ENCODE results near the gene TBC1D13. TPM values are rescaled to one million over a fixed set of nuclear protein-coding genes. Genes with fewer than 3 reads are reported as not detected.

The TBC1D13 gene
- total and polyA plus RNA-seq, 10 of the 15 experiments (the other 5 are each of a cell fraction or from before 2014, with no cell fraction given): 3.0 to 23.1 (median 16.5) TPM

- CTCF ChIA-PET: interaction anchor here (0.6 to 1.1 kb wide), 4 partner anchors 10 to 44 kb away, joined by 3 to 7 read pairs (median 4); partner anchors contain the start of gene SPOUT1
- H3K36me3 ChIP-seq (ENCODE audit: control insufficient read depth in 2 of 2, insufficient read depth in 2 of 2, low read length in 1 of 2): no peaks in the 10 kb centered on the region
- BruUV-seq (replicated peaks): no TSS peak
- no peak overlapping the region for H3K4me3 ChIP-seq
- DNase-seq (ENCODE audit: low read depth, low spot score): no peak
- H4K20me1 ChIP-seq (ENCODE audit: control insufficient read depth, insufficient read depth): no peaks in the 10 kb centered on the region
- no peak for ATAC-seq
- SMC1A ChIA-PET (ENCODE audit: uncharacterized antibody, unreplicated experiment): no interaction called here
- H3K27me3 ChIP-seq (replicated peaks in 1 of 2; ENCODE audit: control insufficient read depth in 2 of 2, insufficient read depth in 2 of 2, low read length in 1 of 2): no peaks in the 10 kb centered on the region
- no peak for FAIRE-seq
- RAD21 ChIA-PET (ENCODE audit: unreplicated experiment): no interaction called here
- POLR2A ChIA-PET: interaction anchor here (0.6 to 1.1 kb wide), 4 partner anchors 13 to 163 kb away, joined by 3 to 6 read pairs (median 4); no protein-coding TSS in a partner anchor
- H3K9ac ChIP-seq (ENCODE audit: control insufficient read depth, insufficient read depth, low read length): no peak overlapping the region
- 81% methylated on average over 6 of the region's 6 CpGs for WGBS (ENCODE audit: insufficient coverage, insufficient replicate concordance, low lambda C conversion rate, missing lambda C conversion rate)
- TF ChIP-seq GATAD2B (conservative IDR thresholded peaks at IDR 0.05; ENCODE audit: low read depth): no peak
- no peak for TF ChIP-seq CHD4 (IDR thresholded peaks at IDR 0.05)
- no peak for TF ChIP-seq JUND (IDR thresholded peaks at IDR 0.05; ENCODE audit: low read depth, low read length)
- TF ChIP-seq PRDM15 (CRISPR knock-in tag; IDR thresholded peaks at IDR 0.05): no peak
- no peak for TF ChIP-seq ESRRA (IDR thresholded peaks at IDR 0.05; ENCODE audit: low read length)
- TF ChIP-seq TBL1XR1 (IDR thresholded peaks at IDR 0.05; ENCODE audit: low read depth, low read length): no peak
- TF ChIP-seq RAD51 (IDR thresholded peaks at IDR 0.05): no peak
- TF ChIP-seq BHLHE40 (IDR thresholded peaks at IDR 0.05; ENCODE audit: borderline replicate concordance in 1 of 2, low read depth in 2 of 2, low read length in 1 of 2): no peak
- no peak for TF ChIP-seq E2F4 (IDR thresholded peaks at IDR 0.05; ENCODE audit: low read depth, low read length)
- TF ChIP-seq USF2 (IDR thresholded peaks at IDR 0.05; ENCODE audit: borderline replicate concordance, low read depth, low read length): no peak
- no peak for TF ChIP-seq TCF3 (IDR thresholded peaks at IDR 0.05; ENCODE audit: borderline replicate concordance, insufficient read depth, low read depth, low read length)
- no peak for TF ChIP-seq MLLT1 (IDR thresholded peaks at IDR 0.05)
- TF ChIP-seq DPF2 (IDR thresholded peaks at IDR 0.05): no peak
- TF ChIP-seq NFYA (IDR thresholded peaks at IDR 0.05; ENCODE audit: borderline replicate concordance, low read depth, low read length): no peak
- TF ChIP-seq ZNF274 (IDR thresholded peaks at IDR 0.05; ENCODE audit: insufficient read depth, insufficient read length): no peak
- no peak for TF ChIP-seq WRNIP1 (IDR thresholded peaks at IDR 0.05; ENCODE audit: borderline replicate concordance, low read depth, low read length)
- TF ChIP-seq NRF1 (conservative IDR thresholded peaks at IDR 0.05; ENCODE audit: low read depth, low read length): no peak
- TF ChIP-seq ZNF384 (IDR thresholded peaks at IDR 0.05; ENCODE audit: borderline replicate concordance, low read depth, low read length): no peak
- intact Hi-C loops (cut with micrococcal nuclease; ENCODE audit: unreplicated experiment): no loop called here
- peaks cover 6% of the 10 kb centered on the region; the same call in 2 of the 3 replicates for H3K9me3 ChIP-seq (replicated peaks; ENCODE audit: control insufficient read depth, insufficient read depth, low read length)
- H3K4me1 ChIP-seq (ENCODE audit: control insufficient read depth, insufficient read depth, low read length): peaks cover 17% of the 10 kb centered on the region
- H3K27ac ChIP-seq (ENCODE audit: control insufficient read depth, insufficient read depth): no peak overlapping the region
- in situ Hi-C loops (cut with MboI): no loop called here
- peaks cover 19% of the 10 kb centered on the region for H3K79me2 ChIP-seq (ENCODE audit: control insufficient read depth, insufficient read depth, low read length)
- no peak overlapping the region for H3K4me2 ChIP-seq (ENCODE audit: control insufficient read depth, insufficient read depth)
- no peak overlapping the region for H2AFZ ChIP-seq (ENCODE audit: control insufficient read depth, low read depth, low read length)
Measured at GRCh38 chr9:128785427-128785826, 1.6 kb upstream of the TBC1D13 start.
